DMS153 treated with DMSO at 0.1 percent for 48 hours (cell line): ENCODE measurements around the gene TCP11L1.

ENCODE experiments used
- DNase-seq: peaks from one replicate; lab custom pipeline; 2025; ENCODE audit not compliant: unreplicated experiment; lab: John Stamatoyannopoulos, UW

TCP11L1 gene

GRCh38 chr11:33039274-33040032, at the start of gene TCP11L1:
Gene TCP11L1, plus strand, starts transcription at chr11:33039572. Its CDS starts 4,202 bp downstream, at chr11:33043774.
- DNase-seq, result peak; percentile 84

- no peak for DNase-seq
Measured at GRCh38 chr11:32990481-32990880, 48.9 kb upstream of the TCP11L1 start.

DNA sequence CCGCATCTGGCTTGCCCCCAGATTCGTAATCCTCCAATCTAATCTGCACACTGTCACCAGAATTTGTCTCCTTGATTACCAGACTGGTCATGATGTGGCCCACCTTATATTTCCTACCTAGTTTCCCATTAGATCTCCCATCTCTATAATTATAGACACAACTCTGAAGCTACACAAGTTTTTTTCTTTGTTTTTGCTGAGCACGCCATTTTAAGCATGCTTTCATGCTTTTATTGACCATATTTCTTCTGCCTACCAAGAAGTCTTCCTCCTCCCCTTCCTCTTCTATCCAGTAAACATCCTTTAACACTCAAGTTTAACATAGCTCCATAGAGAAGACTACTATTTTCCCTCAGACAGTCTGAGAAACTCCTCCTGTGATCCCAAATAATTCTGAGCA, 47.9 kb upstream of the TCP11L1 start:
- DNase-seq, result no peak

- no peak for DNase-seq
Measured at GRCh38 chr11:32991898-32992297, 47.5 kb upstream of the TCP11L1 start.

DNA sequence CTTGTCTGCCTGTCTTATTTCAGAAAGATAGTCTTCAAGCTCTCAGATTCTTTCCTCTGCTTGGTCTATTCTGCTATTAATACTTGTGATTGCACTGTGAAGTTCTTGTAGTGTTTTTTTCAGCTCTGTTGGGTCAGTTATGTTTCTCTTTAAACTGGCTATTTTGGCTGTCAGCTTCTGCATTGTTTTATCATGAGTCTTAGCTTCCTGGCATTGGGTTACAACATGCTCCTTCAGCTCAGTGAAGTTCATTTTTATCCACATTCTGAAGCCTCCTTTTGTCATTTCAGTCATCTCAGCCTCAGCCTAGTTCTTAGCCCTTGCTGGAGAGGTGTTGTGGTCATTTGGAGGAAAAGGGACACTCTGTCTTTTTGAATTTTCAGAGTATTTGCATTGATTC, 39.2 kb upstream of the TCP11L1 start:
- DNase-seq, result no peak

DNA sequence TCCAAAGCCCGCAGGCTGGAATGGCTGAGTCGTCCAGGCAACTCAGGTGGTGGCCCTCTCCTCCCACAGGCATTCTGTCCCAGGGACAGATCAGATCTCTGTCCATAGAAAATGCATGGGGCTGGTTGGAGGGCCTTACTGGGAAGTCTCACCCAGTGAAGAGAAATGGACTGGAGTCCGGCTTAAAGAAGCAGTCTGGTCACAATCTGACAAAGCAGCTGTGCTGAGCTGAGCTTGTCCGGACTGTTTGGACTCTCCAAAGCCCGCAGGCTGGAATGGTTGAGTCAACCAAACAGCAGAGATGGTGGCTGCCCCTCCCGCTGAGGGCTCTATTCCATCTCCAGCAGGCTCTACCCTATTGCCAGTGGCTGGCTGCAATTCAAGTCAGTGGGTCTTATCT, 38.1 kb upstream of the TCP11L1 start:
- DNase-seq, result no peak

GRCh38 chr11:33001751-33002542, 37.4 kb upstream of the TCP11L1 start:
- DNase-seq, result no peak

DNA sequence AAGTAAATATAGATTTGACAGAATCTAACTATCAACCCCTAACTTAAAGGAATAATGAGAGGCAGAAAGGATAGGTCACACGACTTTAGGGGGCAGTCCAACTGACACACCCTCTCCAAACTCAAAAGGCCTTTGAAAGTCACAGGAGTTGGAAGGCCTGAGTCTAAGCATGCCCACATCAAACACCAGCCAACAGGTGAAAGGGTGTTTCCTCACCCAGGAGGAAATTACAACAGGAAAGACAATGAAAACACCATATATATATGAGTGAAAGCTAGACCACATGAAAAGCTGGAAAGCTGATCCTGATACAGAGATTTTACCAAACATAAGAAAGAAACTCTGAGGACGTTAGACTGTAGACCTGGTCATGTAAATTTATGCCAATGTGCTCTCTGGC, 34.2 kb upstream of the TCP11L1 start:
- DNase-seq, result no peak

- no peak for DNase-seq
Measured at GRCh38 chr11:33006010-33006409, 33.4 kb upstream of the TCP11L1 start.

GRCh38 chr11:33013755-33014154, 25.6 kb upstream of the TCP11L1 start:
- DNase-seq, result no peak

DNA sequence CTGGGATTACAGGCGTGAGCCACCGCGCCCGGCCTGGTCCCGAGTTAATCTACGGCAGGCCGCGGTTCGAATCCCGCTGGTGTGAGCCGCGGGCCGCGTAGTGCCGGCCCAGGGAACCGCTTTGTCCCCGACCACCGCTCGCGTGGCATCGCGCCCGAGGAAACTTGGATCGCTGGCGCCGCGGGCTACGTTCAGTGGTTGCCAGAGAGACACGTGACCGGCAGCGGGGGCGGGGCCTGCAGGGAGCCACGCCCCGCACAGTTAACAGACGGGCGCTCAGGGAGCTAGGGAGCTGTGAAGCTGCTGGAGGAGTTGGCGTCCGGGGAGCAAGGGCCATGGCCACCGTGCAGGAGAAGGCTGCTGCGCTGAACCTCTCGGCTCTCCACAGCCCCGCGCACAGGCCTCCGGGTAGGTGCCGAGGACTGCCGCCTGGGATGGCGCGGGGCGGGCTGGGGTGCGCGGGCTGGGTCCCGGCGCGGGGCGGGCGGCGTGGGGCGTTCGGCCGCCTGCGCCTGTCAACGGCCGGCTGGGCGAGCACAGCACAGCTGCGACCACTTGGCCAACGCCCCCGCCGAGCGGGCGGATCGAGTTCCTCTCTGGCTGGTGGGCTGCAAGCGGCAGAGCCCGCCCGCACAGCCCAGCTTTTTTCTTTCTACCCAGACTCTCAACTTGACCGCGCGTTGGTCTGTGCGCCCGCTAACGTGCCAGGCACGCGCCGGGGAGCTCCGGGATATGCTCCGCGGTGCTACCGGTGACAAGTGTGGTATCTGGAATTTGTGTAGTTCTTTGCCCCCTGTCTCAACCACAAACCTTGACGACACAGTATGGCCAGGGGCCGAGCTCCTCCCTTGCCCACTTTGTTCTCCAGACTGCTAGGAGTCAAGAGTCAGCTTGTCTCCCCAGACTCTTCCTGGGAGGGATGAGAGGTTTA, 23.5 kb upstream of the TCP11L1 start, which contains the start of gene DEPDC7:
TSS of gene DEPDC7 (plus strand) at position 258 of the 931 bp plus-strand sequence. CDS start at position 336, 78 bp downstream.
- DNase-seq, result peak; percentile 95

DNA sequence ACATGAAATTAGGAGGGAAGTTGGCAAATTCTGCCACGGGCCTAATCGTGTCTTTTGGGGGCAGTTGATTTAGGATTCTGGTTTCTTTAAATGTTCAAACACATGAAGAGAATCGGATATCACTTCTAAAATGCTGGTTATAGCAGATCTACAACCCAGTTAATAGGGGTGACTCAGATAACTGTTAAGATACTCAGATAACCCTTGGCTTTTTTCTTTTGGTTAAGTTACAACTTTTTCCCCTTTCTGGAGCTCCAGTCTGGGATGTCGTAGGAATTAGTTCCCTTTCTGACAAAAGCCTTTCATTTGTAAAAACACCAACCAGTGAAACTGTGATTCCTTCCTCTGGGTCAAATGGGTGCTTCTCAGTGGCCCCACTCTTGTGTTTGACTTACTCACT, 22.7 kb upstream of the TCP11L1 start:
- no peak for DNase-seq

DNA sequence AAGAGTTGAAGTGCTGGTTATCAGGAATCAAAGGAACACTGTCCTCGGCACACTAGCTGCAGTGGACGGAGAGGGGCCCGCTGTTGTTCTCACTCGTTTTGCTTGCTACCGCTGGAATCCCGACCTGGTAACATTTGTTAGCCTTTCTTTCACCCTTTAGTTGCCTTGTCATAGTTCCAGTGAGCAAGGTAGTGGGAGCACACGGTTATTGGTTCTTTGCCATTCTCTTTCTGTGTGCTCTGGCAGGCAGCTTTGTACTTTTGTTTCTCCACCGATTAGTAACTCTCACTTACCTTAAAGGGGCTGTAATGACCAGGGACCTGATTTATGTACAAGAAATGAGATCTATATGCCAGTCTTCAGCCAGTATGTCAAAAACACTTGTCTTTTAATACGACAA, 21.9 kb upstream of the TCP11L1 start:
- no peak for DNase-seq

GRCh38 chr11:33017965-33018364, 21.4 kb upstream of the TCP11L1 start:
- no peak for DNase-seq

- no peak for DNase-seq
Measured at GRCh38 chr11:33018840-33019239, 20.5 kb upstream of the TCP11L1 start.

GRCh38 chr11:33021501-33021900, 17.9 kb upstream of the TCP11L1 start:
- DNase-seq, result no peak

DNA sequence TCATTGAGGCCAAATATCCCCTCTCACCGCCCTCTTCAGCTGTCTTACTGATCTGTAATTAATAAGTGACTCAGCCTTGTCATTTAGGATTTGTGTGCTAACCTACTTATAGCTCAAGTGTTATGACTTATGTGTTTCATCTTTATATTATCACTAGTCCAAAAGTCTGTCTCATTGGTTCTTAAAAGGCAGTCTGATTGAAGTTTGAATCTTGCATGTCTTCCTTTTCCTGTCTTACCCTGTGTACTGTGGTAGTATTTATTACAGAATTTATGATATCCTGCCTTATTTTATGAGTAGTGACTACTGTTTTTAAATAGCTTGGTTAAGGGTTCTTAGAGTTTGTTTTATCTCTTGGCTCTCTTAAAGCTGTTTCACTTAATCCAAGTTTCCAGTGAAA, 17.4 kb upstream of the TCP11L1 start:
- DNase-seq, result no peak

GRCh38 chr11:33025339-33025722, 14.0 kb upstream of the TCP11L1 start:
- DNase-seq, result no peak

DNA sequence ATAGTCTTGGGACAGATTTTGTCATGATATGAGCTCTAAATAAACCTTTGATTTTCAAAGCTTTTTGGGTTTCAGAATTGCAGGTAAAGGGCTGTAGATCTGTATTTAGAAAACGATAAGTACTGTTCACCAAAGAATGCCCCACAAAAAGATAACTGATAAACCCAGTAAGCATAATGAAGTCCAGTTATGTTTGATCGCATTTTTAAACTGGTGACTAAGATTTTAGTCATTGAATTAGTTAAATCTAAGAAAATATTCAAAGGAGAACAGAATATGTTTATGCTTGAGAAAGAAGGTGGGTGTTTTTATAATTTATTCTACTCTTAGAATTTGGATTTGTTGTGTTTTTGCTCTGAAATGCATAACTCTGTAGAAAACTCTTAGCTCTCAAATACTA, 12.1 kb upstream of the TCP11L1 start:
- no peak for DNase-seq

DNA sequence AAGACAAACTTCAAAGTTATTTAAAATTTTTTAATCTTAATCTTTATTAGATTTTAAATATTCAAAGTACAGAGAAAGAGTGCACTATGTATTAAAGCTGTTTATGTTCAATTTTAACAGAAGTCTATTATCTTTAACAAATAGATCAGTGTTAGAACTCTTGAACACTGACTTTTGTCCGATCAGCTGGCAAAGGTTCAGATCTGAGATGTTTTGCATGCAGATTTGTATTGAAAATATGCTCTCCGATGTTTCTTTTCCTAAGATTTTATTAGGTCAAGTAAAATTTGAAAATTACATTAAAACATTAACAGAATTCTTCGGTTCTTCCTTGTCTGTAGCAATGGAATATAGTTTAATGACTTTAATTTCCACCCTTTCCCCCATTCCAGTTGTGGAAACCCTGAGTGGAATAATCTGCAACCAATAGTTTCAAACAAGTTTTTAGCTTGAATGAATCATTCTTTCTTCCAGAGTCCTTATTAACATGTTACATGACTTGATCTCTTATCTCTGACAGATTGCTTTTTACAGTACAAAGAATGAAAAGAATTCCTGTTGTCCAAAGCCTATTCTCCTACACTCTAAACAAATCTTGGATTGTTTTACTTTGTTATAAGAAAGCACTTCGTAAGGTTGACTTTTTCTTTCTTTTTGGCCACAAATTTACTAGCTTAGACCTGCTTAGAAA, 11.4 kb upstream of the TCP11L1 start:
- no peak for DNase-seq

DNA sequence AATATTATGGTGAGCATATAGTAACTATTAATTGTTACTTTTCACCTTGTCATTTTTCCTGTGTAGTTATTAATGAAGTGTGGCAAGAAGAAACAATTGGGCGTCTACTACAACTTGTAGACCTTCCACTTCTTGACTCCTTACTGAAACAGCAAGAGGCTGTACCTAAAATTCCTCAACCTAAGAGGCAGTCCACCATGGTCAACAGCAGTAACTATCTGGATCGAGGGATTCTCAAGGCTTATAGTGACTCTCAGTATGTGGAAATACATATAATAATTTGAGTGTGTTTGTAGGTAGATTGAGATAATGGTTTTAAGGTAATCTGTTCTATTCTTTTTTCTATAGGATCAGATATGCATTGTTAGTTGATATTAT, 10.8 kb upstream of the TCP11L1 start:
- no peak for DNase-seq
